NCI-H2196 treated with DMSO at 0.1 percent for 48 hours (cell line): ENCODE data around the gene PXMP4.

Experiments
- DNase-seq: peaks from one replicate; lab custom pipeline; 2025; ENCODE audit not compliant: unreplicated experiment; lab: John Stamatoyannopoulos, UW

Gene PXMP4

GRCh38 chr20:33670715-33671499, 49.2 kb downstream of the PXMP4 start:
- DNase-seq: no peak

- no peak for DNase-seq
These were observed 50.1 kb downstream of the PXMP4 start for GRCh38 chr20:33669873-33670640.

- no peak for DNase-seq
These were observed 50.9 kb downstream of the PXMP4 start for GRCh38 chr20:33669224-33669623.

GRCh38 chr20:33668466-33669155, 51.5 kb downstream of the PXMP4 start:
- DNase-seq: no peak

- peak; percentile 75 for DNase-seq
These were observed 52.2 kb downstream of the PXMP4 start for GRCh38 chr20:33667676-33668465.

- no peak for DNase-seq
These were observed 52.9 kb downstream of the PXMP4 start for GRCh38 chr20:33667245-33667675.

- DNase-seq: peak; percentile 98
These were observed 53.5 kb downstream of the PXMP4 start, which contains the start of gene ACTL10 for GRCh38 chr20:33666293-33667244. TSS of gene ACTL10 (plus strand) at chr20:33666943. CDS start at chr20:33667498, 555 bp downstream.

GRCh38 chr20:33664762-33665144, 55.4 kb downstream of the PXMP4 start:
- no peak for DNase-seq

- DNase-seq: no peak
These were observed 55.9 kb downstream of the PXMP4 start for GRCh38 chr20:33664085-33664761.

- peak; percentile 65 for DNase-seq
These were observed 56.7 kb downstream of the PXMP4 start for GRCh38 chr20:33663161-33664084.

- no peak for DNase-seq
These were observed 57.9 kb downstream of the PXMP4 start, which contains the start of gene C20orf144 for GRCh38 chr20:33662172-33662571. TSS of gene C20orf144 (plus strand) at chr20:33662327. CDS start at chr20:33662346, 19 bp downstream.

- DNase-seq: no peak
These were observed 59.4 kb downstream of the PXMP4 start for GRCh38 chr20:33660685-33661058.

GRCh38 chr20:33660035-33660684, 60.0 kb downstream of the PXMP4 start:
- DNase-seq: no peak

- no peak for DNase-seq
These were observed 60.6 kb downstream of the PXMP4 start for GRCh38 chr20:33659341-33660034.

- DNase-seq: no peak
These were observed 61.2 kb downstream of the PXMP4 start for GRCh38 chr20:33658929-33659328.

- no peak for DNase-seq
These were observed 61.6 kb downstream of the PXMP4 start for GRCh38 chr20:33658510-33658909.

- DNase-seq: no peak
These were observed 62.4 kb downstream of the PXMP4 start for GRCh38 chr20:33657704-33658095.
